Lung (tissue), 12 donors: ENCODE measurements around the gene ANKRD44. TPM values are rescaled to one million over a fixed set of nuclear protein-coding genes. Genes with fewer than 3 reads are reported as not detected.

Experiments
- ATAC-seq: fragments of 200-7000 bp; cut with Tn5 transposase; one replicate; pipeline ENCODE4 v1.9.1; 2020; ENCODE audit warnings: moderate number of reproducible peaks; ENCODE audit not compliant: insufficient read depth, low FRiP score
- DNase-seq, 3 donors: peaks; one replicate each; pipeline ENCODE4 v3.0.0-alpha.2; 2013 to 2017
- H3K27ac ChIP-seq, 2 donors: one replicate each; pipeline ENCODE4 v1.5.1; 2013; ENCODE audit warnings: mild to moderate bottlenecking in 2 of 2, moderate library complexity in 2 of 2, control low read depth in 1 of 2, inconsistent platforms in 1 of 2, low read depth in 1 of 2, low read length in 1 of 2
- H3K27me3 ChIP-seq, 3 donors: one replicate each; pipeline ENCODE4 v1.5.1; 2013; ENCODE audit warnings: low read length in 2 of 3; ENCODE audit not compliant: control insufficient read depth in 3 of 3, insufficient read depth in 3 of 3
- H3K36me3 ChIP-seq, 4 donors: one replicate each; pipeline ENCODE4 v1.5.1; 2013; ENCODE audit warnings: low read length in 4 of 4, mild to moderate bottlenecking in 1 of 4, moderate library complexity in 1 of 4; ENCODE audit not compliant: control insufficient read depth in 4 of 4, insufficient read depth in 4 of 4
- H3K4me1 ChIP-seq, 5 donors: one replicate each; pipeline ENCODE4 v1.5.1; 2013; ENCODE audit warnings: low read length in 5 of 5, mild to moderate bottlenecking in 2 of 5, moderate library complexity in 1 of 5; ENCODE audit not compliant: control insufficient read depth in 5 of 5, insufficient read depth in 5 of 5
- H3K4me3 ChIP-seq: one replicate; pipeline ENCODE4 v1.5.1; 2013; ENCODE audit warnings: mild to moderate bottlenecking, control low read depth, moderate library complexity
- H3K9ac ChIP-seq, 2 donors: one replicate each; pipeline ENCODE4 v1.5.1; 2013; ENCODE audit warnings: low read length in 2 of 2, control low read depth in 1 of 2; ENCODE audit not compliant: insufficient read depth in 1 of 2
- H3K9me3 ChIP-seq, 4 donors: one replicate each; pipeline ENCODE4 v1.5.1; 2013; ENCODE audit warnings: low read length in 3 of 4, mild to moderate bottlenecking in 1 of 4, moderate library complexity in 1 of 4; ENCODE audit not compliant: control insufficient read depth in 4 of 4, insufficient read depth in 3 of 4
- CTCF ChIP-seq: IDR thresholded peaks from 2 replicates; pipeline ENCODE4 v1.5.1; 2012; ENCODE audit warnings: mild to moderate bottlenecking; ENCODE audit errors: control extremely low read depth, extremely low read depth
- WGBS, 2 donors: extraction: QIAGEN DNeasy Blood & Tissue Kit; methylation state at CpG; one replicate each; pipeline ENCODE4 v1.1.7; 2013; 5-methylcytosine and 5-hydroxymethylcytosine counted together
- polyA plus RNA-seq, 2 donors: library from polyadenylated mRNA; stranded (reverse); fragments of 200-250 nt; gene quantifications; one replicate each; pipeline ENCODE4 v1.2.1, GENCODE V29; 2013
- total RNA-seq, 2 donors: library from RNA; depleted of rRNA in 1 of 2; stranded (reverse); fragments of >200 nt in 1 of 2; gene quantifications; one replicate each; pipeline ENCODE4 v1.2.1, GENCODE V29; 2014 to 2021
- donor health status: control.
- donor health status: control.
- donor health status: Bipolar disorder and iron deficiency.
- donor health status: healthy.
- donor health status: DM: yes; HTN: yes; CAD: no.

The ANKRD44 gene
- total and polyA plus RNA-seq, 4 donors, result 7.1 to 73.8 (median 20.3) TPM

GRCh38 chr2:196952936-196953335, 357.6 kb downstream of the ANKRD44 start:
- 86% methylated on average over 2 of the region's 2 CpGs for WGBS, 2 donors
- Histone ChIP-seq H3K36me3 (no peaks in the 10 kb centered on the region), H3K9ac (no peak overlapping the region), H3K4me1 (peaks cover 0 to 1% (median 0%) of the 10 kb centered on the region in 5 donors), H3K4me3 (no peak overlapping the region), H3K9me3 (peaks cover 0 to 2% (median 0%) of the 10 kb centered on the region in 4 donors), H3K27ac (no peak overlapping the region), H3K27me3 (no peaks in the 10 kb centered on the region)
- no peak for TF ChIP-seq CTCF
- DNase-seq, result no peak
- ATAC-seq, result no peak

- 62 to 63% methylated on average over 2 of the region's 2 CpGs for WGBS, 2 donors
- no peak for TF ChIP-seq CTCF
- ATAC-seq, result no peak
Observed at GRCh38 chr2:196951973-196952372, 358.6 kb downstream of the ANKRD44 start.

GRCh38 chr2:196949116-196949515, 361.5 kb downstream of the ANKRD44 start:
- Histone ChIP-seq H3K9ac (no peak overlapping the region), H3K4me3 (no peak overlapping the region), H3K9me3 (no peaks in the 10 kb centered on the region), H3K4me1 (no peaks in the 10 kb centered on the region), H3K27me3 (no peaks in the 10 kb centered on the region), H3K36me3 (no peaks in the 10 kb centered on the region), H3K27ac (no peak overlapping the region)
- no peak for DNase-seq
- 71 to 77% methylated on average over 5 of the region's 5 CpGs for WGBS, 2 donors
- no peak for TF ChIP-seq CTCF
- no peak for ATAC-seq

More at GRCh38 chr2:196951973-196952372, 358.6 kb downstream of the ANKRD44 start:
- Histone ChIP-seq H3K9ac (no peak overlapping the region), H3K27me3 (no peaks in the 10 kb centered on the region), H3K9me3 (no peaks in the 10 kb centered on the region), H3K4me1 (no peaks in the 10 kb centered on the region), H3K4me3 (no peak overlapping the region), H3K36me3 (no peaks in the 10 kb centered on the region), H3K27ac (no peak overlapping the region)
- no peak for DNase-seq

GRCh38 chr2:196944570-196944969, 366.0 kb downstream of the ANKRD44 start:
- H3K9me3 ChIP-seq, result no peaks in the 10 kb centered on the region
- no peak for ATAC-seq
- H3K27me3 ChIP-seq, result no peaks in the 10 kb centered on the region
- no peak overlapping the region for H3K9ac ChIP-seq
- no peaks in the 10 kb centered on the region for H3K4me1 ChIP-seq
- no peak for TF ChIP-seq CTCF
- no peak for DNase-seq
- H3K27ac ChIP-seq, result no peak overlapping the region
- H3K4me3 ChIP-seq, result no peak overlapping the region
- WGBS, 2 donors, result 72 to 80% methylated on average over 4 of the region's 4 CpGs
- H3K36me3 ChIP-seq, result no peaks in the 10 kb centered on the region
